CD14-positive monocyte (primary cell): ENCODE data around the gene DNALI1. TPM values are rescaled to one million over a fixed set of nuclear protein-coding genes. Genes with fewer than 3 reads are reported as not detected.

ENCODE experiments used
- DNase-seq, 3 donors: peaks; one replicate each; pipeline ENCODE4 v3.0.0-alpha.2; 2011 to 2022
- H2AFZ ChIP-seq: 2 replicates; pipeline ENCODE4 v1.6.0; 2012; ENCODE audit warnings: mild to moderate bottlenecking, low read depth, low read length, inconsistent platforms; ENCODE audit not compliant: insufficient read depth, poor library complexity, severe bottlenecking
- H3K27ac ChIP-seq, 2 donors: 1 replicate in 1 of 2; 2 replicates in 1 of 2; pipeline ENCODE4 v1.5.1; 2012 to 2013; ENCODE audit warnings: low read length in 2 of 2, control low read depth in 1 of 2, inconsistent platforms in 1 of 2, low read depth in 1 of 2, mild to moderate bottlenecking in 1 of 2
- H3K27me3 ChIP-seq, 2 donors: one replicate each; pipeline versions ENCODE4 v1.6.0 to v1.6.1; 2011 to 2013; ENCODE audit warnings: low read length in 2 of 2; ENCODE audit not compliant: control insufficient read depth in 2 of 2, insufficient read depth in 2 of 2
- H3K36me3 ChIP-seq, 2 donors: replicated peaks in 1 of 2; 1 replicate in 1 of 2; 2 replicates in 1 of 2; pipeline versions ENCODE4 v1.5.1 to v1.6.1; 2012 to 2013; ENCODE audit warnings: low read length in 2 of 2, control low read depth in 1 of 2, inconsistent platforms in 1 of 2, mild to moderate bottlenecking in 1 of 2; ENCODE audit not compliant: insufficient read depth in 2 of 2, control insufficient read depth in 1 of 2
- H3K4me1 ChIP-seq, 2 donors: 1 replicate in 1 of 2; 2 replicates in 1 of 2; pipeline versions ENCODE4 v1.5.1 to v1.6.1; 2012 to 2013; ENCODE audit warnings: low read length in 2 of 2, control low read depth in 1 of 2, inconsistent platforms in 1 of 2, mild to moderate bottlenecking in 1 of 2, moderate library complexity in 1 of 2; ENCODE audit not compliant: insufficient read depth in 2 of 2, control insufficient read depth in 1 of 2
- H3K4me2 ChIP-seq: replicated peaks from 2 replicates; pipeline ENCODE3; 2012; ENCODE audit warnings: low read length, moderate library complexity, mild to moderate bottlenecking; ENCODE audit not compliant: poor library complexity, severe bottlenecking; ENCODE audit errors: extremely low read depth
- H3K4me3 ChIP-seq, 3 experiments: fragments of 200-600 bp in 1 of 3; sonication (generic) in 1 of 3; replicated peaks in 1 of 3; 1 replicate in 2 of 3; 2 replicates in 1 of 3; pipeline ENCODE4 v1.5.1; 2011 to 2013; ENCODE audit warnings: low read length in 3 of 3, mild to moderate bottlenecking in 3 of 3, control low read depth in 2 of 3, low read depth in 2 of 3, inconsistent platforms in 1 of 3, moderate library complexity in 1 of 3
- H3K79me2 ChIP-seq: 2 replicates; pipeline ENCODE4 v1.6.0; 2012; ENCODE audit warnings: mild to moderate bottlenecking, control low read depth, inconsistent platforms, low read length, moderate library complexity; ENCODE audit not compliant: insufficient read depth
- H3K9ac ChIP-seq: 2 replicates; pipeline ENCODE4 v1.6.0; 2017; ENCODE audit warnings: low read length, mild to moderate bottlenecking; ENCODE audit not compliant: insufficient read depth, poor library complexity, severe bottlenecking
- H3K9me3 ChIP-seq, 2 donors: replicated peaks in 1 of 2; 1 replicate in 1 of 2; 2 replicates in 1 of 2; pipeline versions ENCODE4 v1.5.1 to v1.6.1; 2012 to 2013; ENCODE audit warnings: low read length in 2 of 2, control low read depth in 1 of 2; ENCODE audit not compliant: control insufficient read depth in 1 of 2, insufficient read depth in 1 of 2
- H4K20me1 ChIP-seq: 2 replicates; pipeline ENCODE4 v1.6.0; 2012; ENCODE audit warnings: mild to moderate bottlenecking, low read length, control low read depth, moderate library complexity; ENCODE audit not compliant: insufficient read depth
- H3K27ac Mint-ChIP-seq, 7 donors: one replicate each; pipeline ENCODE4 v1.8.0; 2020; ENCODE audit warnings: mild to moderate bottlenecking in 7 of 7, mixed read lengths in 7 of 7, moderate library complexity in 6 of 7, inconsistent platforms in 2 of 7
- H3K27me3 Mint-ChIP-seq, 3 donors: one replicate each; pipeline ENCODE4 v1.8.0; 2021 to 2022; ENCODE audit warnings: low read depth in 3 of 3, mild to moderate bottlenecking in 3 of 3, mixed read lengths in 3 of 3, moderate library complexity in 3 of 3, inconsistent platforms in 1 of 3
- H3K36me3 Mint-ChIP-seq, 2 donors: one replicate each; pipeline ENCODE4 v1.8.0; 2020; ENCODE audit warnings: mixed read lengths in 2 of 2, inconsistent platforms in 1 of 2, mild to moderate bottlenecking in 1 of 2
- H3K4me1 Mint-ChIP-seq: one replicate; pipeline ENCODE4 v1.8.0; 2020; ENCODE audit warnings: mild to moderate bottlenecking, mixed read lengths
- H3K4me3 Mint-ChIP-seq, 2 donors: one replicate each; pipeline ENCODE4 v1.8.0; 2020; ENCODE audit warnings: mild to moderate bottlenecking in 2 of 2, mixed read lengths in 2 of 2, moderate library complexity in 1 of 2
- H3K9me3 Mint-ChIP-seq, 7 donors: one replicate each; pipeline ENCODE4 v1.8.0; 2020 to 2022; ENCODE audit warnings: mixed read lengths in 7 of 7, mild to moderate bottlenecking in 6 of 7, moderate library complexity in 6 of 7, inconsistent platforms in 2 of 7
- WGBS: methylation state at CpG from one replicate; pipeline ENCODE4 v1.1.5; 2013; ENCODE audit warnings: missing lambda C conversion rate; ENCODE audit not compliant: insufficient coverage; 5-methylcytosine and 5-hydroxymethylcytosine counted together
- intact Hi-C, 2 donors: fragments of 100-400 bp; cut with micrococcal nuclease; formaldehyde crosslinking; loops; one replicate each; pipeline versions ENCODE4 v1.15.0 to v1.15.1; 2023
- polyA plus RNA-seq, 3 donors: library from polyadenylated mRNA; depleted of rRNA in 1 of 3; unstranded in 2 of 3; stranded (reverse) in 1 of 3; fragments of 300-500 nt in 2 of 3; fragments of >200 nt in 1 of 3; fragmentation: Illumina TruSeq in 2 of 3; gene quantifications; 1 replicate in 2 of 3; 2 replicates in 1 of 3; pipeline ENCODE4 v1.2.3, GENCODE V29; 2012 to 2021
- TF ChIP-seq, protein P1 (sequence below): fragments of 200-600 bp; IDR thresholded peaks from one replicate; pipeline ENCODE4 v1.8.0; 2022; ENCODE audit warnings: antibody characterized with exemption, mild to moderate bottlenecking

The DNALI1 gene
- polyA plus RNA-seq, 3 donors: not detected

GRCh38 chr1:37540036-37540785 is 16.5 kb upstream of the DNALI1 start:
- Histone ChIP-seq H3K4me3 (no peak overlapping the region), H3K36me3 (peaks cover 74 to 99% of the 10 kb centered on the region in 2 donors), H2AFZ (no peak overlapping the region), H3K9ac (no peak overlapping the region), H3K79me2 (peaks cover 7% of the 10 kb centered on the region), H3K27ac (no peak overlapping the region), H3K4me2 (no peak overlapping the region), H4K20me1 (peaks cover 25% of the 10 kb centered on the region), H3K9me3 (no peaks in the 10 kb centered on the region), H3K4me1 (no peaks in the 10 kb centered on the region), H3K27me3 (no peaks in the 10 kb centered on the region)
- Mint-ChIP-seq H3K36me3 (peaks cover 78 to 95% of the 10 kb centered on the region in 2 donors), H3K4me1 (peaks cover 3% of the 10 kb centered on the region), H3K27ac (peak overlapping the region in 1 of 7 donors; percentile 5), H3K9me3 (peaks cover 0 to 7% (median 0%) of the 10 kb centered on the region in 7 donors), H3K27me3 (no peaks in the 10 kb centered on the region), H3K4me3 (no peak overlapping the region)
- intact Hi-C loops: no loop called here
- WGBS: 98% methylated on average over 30 of the region's 30 CpGs
- TF ChIP-seq, protein P1, sequence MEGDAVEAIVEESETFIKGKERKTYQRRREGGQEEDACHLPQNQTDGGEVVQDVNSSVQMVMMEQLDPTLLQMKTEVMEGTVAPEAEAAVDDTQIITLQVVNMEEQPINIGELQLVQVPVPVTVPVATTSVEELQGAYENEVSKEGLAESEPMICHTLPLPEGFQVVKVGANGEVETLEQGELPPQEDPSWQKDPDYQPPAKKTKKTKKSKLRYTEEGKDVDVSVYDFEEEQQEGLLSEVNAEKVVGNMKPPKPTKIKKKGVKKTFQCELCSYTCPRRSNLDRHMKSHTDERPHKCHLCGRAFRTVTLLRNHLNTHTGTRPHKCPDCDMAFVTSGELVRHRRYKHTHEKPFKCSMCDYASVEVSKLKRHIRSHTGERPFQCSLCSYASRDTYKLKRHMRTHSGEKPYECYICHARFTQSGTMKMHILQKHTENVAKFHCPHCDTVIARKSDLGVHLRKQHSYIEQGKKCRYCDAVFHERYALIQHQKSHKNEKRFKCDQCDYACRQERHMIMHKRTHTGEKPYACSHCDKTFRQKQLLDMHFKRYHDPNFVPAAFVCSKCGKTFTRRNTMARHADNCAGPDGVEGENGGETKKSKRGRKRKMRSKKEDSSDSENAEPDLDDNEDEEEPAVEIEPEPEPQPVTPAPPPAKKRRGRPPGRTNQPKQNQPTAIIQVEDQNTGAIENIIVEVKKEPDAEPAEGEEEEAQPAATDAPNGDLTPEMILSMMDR: no peak
- no peak for DNase-seq

- Mint-ChIP-seq H3K36me3 (peaks cover 69 to 92% of the 10 kb centered on the region in 2 donors), H3K4me3 (no peak overlapping the region), H3K27me3 (no peaks in the 10 kb centered on the region), H3K27ac (peak overlapping the region in 2 of 7 donors; percentile 1 to 6), H3K4me1 (peaks cover 3% of the 10 kb centered on the region), H3K9me3 (peaks cover 0 to 7% (median 0%) of the 10 kb centered on the region in 7 donors)
- Histone ChIP-seq H2AFZ (no peak overlapping the region), H3K36me3 (peaks cover 70 to 96% of the 10 kb centered on the region in 2 donors), H3K79me2 (peaks cover 5% of the 10 kb centered on the region), H3K4me1 (no peaks in the 10 kb centered on the region), H3K4me2 (no peak overlapping the region), H3K9me3 (no peaks in the 10 kb centered on the region), H3K9ac (no peak overlapping the region), H3K27ac (no peak overlapping the region), H3K27me3 (no peaks in the 10 kb centered on the region), H3K4me3 (no peak overlapping the region), H4K20me1 (peaks cover 18% of the 10 kb centered on the region)
- TF ChIP-seq, protein P1: no peak
- no peak for DNase-seq
- intact Hi-C loops: no loop called here
- 98% methylated on average over 13 of the region's 21 CpGs for WGBS
Measured at GRCh38 chr1:37544530-37544929, 12.2 kb upstream of the DNALI1 start.
